ENCODE results near the gene MYOG.

Gene MYOG

DNA sequence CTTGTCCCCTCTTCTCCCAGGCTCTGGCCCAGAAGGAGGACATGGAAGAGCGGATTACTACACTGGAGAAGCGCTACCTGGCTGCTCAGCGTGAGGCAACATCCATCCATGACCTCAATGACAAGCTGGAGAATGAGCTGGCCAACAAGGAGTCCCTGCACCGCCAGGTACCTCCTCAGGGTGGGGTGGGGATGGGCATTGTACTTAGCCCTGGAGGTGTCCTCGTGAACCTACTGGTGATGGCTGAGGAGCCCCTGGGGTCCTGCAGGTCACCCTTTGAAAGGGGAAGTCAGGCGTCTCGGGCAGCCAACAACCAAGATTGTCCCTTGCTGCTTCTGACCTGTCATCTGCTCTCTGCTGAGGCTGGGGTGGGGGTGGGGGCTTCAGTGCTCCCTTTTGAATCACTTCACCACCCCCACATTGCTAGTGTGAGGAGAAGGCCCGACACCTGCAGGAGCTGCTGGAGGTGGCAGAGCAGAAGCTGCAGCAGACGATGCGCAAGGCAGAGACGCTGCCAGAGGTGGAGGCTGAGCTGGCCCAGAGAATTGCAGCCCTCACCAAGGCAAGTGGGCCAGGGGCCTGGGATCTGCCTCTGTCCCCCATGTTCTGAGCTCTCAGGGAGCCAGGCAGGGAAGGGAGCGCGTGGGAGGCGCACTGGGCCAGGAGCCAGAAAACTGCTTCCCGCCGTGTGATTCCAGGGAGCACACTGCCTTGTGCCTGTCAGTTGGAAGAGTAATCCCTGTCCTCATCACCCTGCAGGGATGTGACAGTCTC is 39.8 kb downstream of the MYOG start:
- DNase-seq: no peak

DNA sequence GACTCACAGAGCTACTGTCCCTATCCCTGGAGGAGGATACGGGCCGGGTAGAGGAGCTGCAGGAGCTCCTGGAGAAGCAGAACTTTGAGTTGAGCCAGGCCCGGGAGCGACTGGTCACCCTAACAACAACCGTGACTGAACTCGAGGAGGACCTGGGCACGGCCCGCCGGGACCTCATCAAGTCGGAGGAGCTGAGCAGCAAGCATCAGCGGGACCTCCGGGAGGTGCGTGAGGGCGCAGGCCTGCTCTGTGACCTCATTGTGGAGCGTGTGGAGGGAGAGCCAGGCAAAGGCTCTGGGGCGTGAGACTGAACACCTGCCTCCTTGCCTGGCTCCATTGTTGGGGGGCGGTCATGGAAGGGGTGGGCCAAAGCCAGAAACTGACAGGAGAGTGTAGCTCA is 40.5 kb downstream of the MYOG start:
- no peak for DNase-seq

DNA sequence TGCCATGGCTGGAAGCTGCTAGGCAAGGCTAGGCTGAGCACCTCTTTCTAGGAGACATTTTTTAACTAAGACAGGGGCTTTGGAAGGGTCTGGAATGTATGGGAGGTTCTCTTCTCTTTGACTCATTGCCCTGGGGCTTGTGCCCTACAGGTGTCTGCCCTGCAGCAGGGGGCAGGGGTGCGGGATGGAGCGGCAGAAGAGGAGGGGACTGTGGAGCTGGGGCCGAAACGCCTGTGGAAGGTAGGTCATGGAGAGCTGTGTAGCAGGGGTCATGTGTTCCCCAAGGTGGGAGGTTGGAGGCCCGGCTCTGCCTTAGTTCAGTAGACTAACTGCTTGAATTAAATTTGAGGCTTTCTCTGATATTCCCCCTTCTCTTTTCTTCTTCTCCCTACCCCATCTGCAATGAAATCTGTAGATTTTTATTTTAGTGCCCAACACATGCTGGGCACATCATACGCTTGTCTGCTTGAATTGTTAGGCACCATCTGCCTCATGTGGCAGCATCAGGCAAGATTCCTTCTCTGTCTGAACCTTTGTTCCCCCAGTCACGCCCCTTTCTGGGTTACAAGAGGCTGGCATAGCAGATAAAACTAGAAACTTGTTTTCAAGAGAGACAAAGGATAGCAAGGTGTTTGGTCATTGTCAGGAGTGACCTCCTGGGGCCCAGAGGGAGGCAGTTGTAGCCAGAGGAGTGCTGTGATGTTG is 41.1 kb downstream of the MYOG start:
- no peak for DNase-seq

DNA sequence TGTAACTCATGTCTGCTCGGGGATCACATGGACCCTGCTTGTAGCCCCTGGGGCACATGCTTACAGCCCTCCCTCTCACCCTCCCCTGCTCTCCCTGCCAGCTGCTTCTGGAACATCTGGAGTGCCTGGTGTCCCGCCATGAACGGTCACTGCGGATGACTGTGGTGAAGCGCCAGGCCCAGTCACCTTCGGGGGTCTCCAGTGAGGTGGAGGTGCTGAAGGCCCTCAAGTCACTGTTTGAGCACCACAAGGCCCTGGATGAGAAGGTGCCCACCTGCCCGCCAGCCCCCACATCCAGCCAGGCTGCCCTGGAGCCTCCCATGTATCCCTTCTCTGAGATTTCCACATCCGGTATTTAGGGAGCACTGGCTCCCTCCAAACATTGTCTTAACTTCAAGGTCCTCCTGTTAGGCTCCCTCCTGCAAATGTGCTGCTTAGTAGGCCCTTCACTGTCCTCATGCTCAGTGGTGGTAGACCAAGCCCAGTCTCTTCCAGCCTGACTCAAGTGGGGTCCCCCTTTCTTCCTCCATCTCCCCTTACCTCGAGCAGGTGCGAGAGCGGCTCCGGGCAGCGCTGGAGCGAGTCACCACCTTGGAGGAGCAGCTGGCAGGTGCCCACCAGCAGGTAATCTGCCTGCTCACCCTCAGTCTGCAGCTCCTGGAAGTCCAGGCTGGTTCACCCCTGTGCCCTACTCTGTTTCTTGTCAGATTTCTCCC is 41.8 kb downstream of the MYOG start:
- DNase-seq: no peak

DNA sequence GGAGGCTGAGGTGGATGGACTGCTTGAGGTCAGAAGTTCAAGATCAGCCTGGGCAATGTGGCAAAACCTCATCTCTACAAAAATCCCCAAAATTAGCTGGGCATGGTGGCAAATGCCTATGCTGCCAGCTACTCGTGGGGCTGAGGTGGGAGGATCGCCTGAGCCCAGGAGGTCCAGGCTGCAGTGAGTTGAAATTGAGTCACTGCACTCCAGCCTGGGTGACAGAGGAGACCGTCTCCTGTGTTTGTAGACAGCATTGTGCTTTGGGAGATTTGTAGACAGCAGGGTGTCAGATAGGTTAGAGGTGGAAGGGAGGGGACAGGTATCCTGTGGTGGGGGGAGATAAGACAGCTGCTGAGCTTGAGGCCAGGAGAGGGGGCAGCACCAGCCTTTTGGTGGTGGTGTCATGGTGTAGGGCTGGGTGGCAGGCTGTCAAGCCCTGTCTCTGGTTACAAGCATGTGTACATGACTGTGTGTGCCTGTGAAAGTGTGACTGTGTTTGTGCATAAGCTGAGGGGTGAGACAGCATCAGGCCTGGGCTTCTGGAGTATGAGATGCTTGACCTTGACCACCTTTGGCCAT is 44.4 kb downstream of the MYOG start:
- DNase-seq: no peak

DNA sequence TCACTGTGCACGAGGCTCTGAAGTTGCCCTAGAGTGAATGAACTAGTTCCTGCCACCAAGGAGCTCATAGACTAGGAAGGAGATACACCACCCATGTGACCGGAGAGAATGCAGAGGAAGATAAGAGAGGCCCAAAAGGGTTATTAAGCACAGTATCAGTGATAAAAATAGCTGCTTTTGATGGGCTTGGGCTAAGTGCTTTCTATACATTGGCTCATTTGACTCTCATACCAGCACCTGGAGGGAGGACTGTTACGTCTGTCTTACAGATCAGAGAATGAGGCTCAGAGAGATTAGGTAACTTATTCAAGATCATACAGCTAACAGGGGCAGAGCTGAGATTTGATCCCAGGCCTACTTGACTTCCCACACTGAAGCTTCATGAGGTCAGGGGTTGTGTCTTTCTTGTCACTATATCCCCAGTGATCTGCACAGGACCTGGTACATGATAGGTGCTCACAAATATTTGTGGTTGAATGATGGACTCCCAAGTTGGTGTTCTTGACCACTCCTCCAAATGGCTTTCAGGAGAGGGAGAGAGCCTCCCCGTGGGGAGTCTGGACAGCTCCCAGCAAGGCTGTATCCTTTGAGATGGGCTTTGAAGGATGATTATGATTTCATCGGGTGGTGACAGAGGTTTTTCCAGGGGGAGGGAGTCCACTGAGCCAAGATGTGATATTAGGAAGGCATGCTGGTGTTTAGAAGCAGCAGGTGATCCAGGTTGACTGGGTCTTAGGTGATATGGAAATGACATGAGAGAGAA is 45.1 kb downstream of the MYOG start:
- DNase-seq: no peak

DNA sequence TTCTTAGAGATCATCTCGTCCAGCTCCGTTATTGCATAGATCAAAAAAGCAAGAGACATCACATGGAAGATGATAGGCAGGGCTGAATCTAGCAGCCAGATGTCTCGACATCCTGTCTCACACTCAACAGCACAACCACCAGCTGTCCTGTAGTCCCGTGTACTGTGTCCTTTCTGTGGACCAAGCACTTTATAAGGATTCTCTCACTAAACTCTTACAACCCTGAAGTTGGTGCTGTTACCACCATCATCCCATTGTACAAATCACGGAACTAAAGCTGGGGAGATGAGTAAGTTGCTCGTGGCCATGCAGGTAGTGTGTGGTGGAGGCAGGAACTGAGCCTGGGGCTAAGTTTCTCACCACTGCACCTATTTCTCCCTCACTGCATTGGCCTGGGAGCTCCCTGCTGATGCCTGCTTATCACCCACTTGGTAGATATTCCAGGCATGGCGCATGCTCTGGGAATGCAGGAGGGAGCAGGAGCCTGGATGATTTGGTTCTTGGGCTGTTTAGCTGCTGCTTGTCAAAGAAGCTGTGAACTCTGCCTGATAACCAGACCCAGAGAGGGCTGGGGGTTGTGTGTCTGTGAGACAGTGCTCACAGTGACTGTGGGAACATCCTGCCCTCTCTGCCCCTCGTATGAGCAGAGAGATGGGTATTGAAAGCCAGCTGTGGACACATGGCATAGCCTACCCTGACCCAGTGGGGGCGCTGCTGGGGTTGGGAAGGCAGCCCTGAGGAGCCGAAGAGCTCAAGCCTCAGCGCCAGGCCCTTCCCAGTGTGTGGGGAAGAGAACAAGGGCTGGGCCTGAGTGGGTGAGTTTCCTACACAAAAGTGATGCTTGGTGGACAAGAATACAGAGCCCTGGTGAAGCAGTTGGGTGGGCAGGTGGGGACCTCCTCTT is 46.0 kb downstream of the MYOG start:
- DNase-seq: peak; percentile 24

DNA sequence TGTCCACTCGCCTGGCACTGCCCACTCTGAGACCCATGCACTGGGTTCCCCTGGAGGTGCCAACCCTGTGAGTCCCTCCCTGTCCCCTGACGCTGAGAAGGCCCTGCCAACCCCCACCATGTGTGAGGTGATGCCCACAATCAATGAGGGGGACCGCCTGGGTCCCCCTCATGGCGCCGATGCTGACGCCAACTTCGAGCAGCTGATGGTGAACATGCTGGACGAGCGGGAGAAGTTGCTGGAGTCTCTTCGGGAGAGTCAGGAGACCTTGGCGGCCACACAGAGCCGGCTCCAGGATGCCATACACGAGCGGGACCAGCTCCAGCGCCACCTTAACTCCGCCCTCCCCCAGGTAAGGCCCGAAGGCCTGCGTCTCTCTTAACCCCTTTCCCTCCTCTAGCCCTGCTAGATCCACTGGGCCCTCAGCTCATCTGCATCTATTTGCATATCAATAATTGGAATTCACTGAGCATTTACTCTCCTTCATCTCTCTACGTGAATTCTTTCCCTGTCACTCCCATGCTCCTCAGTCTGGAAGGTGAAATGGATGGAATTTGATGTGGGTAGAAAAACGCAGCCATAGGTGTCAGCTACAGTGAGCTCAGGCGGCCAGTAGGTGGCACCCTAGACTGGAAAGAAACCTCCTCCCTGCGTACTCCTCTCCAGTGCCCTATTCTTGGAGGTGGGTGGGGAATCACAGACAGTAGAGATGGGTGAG is 46.8 kb downstream of the MYOG start:
- DNase-seq: peak; percentile 73

DNA sequence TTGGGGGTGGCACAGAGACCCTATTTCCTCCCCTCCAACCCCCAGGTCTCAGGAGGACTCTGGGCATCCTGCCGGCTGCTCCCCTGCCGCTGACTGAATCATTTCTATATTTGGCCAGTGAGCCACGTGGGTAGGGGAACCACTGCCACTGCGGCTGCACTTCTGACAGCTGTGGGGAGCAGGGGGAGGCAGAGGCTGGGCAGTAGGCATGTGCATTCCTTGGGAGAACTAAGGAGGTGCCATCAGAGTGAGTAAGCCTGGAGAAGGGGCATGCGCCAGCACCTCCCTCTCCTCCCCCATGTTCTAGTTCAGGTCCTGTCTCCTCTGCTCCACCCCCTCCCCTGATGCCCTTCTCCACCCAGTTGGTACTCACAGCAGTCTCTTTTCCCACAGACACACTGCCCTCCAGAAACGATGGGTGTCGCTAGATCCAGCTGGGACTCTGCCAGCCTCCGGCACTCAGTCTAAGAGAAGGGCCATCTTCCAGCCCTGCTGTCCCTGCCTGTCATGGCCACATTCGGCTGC is 47.5 kb downstream of the MYOG start:
- DNase-seq: peak; percentile 61

DNA sequence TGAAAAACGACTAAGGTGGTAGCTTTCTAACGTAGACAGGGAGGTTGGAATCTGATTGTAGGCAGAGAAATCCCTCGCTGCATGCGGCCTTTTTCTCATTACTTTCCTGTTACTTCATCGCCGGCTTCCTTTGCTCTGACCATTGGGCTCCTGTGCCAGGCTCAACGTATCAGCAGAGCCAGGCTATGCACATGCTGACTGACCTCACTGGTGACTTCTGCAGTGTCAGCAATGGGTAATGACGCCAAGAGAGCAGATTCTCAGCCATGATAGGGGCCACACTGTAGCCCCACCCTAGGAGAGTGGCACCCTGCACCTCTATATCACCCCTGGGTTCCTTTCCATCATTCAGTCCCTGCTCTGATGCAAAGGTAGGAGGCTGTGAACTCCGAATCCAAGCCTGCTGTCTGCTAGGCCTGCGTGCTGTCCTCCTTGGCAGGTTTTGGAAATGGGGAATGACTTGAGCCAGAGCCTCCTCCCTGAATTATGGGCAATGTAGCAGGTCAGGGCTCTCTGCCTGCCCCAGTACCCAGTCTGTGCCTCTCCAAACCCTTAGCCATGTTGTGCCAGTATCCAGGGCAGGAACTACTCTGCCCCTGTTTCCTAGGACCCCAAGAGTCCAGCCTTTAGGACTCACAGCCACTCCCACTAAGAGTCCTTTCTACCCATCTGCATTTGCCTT is 48.2 kb downstream of the MYOG start:
- DNase-seq: no peak

DNA sequence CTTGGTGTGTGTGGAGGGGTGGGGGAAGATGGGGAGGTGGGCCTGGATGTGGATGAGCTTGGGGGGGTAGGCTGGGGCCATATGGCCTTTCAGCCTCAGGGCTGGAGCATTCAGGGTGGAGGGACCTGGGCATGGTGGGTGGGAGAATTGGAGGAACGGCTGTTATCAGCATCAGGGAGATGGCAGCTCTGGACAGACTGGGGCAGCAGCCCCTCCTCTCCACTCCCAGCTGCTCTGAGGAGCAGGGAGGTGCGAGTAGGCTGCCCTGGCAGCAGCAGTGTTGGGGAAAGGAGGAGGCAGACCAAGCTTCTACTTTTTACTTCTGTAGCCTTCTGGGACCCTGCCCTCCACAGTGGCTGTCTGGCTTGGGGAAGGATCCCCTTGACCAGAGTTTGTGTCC is 49.3 kb downstream of the MYOG start:
- no peak for DNase-seq

DNA sequence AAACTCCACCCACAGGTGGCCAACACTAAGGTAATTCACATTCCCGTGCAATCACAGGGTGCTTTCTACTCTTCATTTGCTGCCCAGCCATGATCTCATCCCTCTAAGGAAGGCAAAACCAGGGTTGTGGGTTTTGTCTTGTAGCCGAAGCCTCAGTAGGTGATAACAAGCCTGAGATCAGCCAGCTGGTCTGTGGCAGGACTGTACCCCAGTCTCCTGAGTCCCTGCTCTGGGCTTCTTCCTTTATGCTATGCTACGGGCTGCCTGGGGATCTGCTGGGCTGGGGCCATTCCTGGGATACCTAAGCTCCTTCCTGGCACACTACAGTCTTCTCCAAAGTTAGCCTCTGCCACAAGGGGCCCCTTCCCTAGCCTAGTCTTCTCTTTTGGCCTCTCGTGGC is 49.7 kb downstream of the MYOG start:
- no peak for DNase-seq

DNA sequence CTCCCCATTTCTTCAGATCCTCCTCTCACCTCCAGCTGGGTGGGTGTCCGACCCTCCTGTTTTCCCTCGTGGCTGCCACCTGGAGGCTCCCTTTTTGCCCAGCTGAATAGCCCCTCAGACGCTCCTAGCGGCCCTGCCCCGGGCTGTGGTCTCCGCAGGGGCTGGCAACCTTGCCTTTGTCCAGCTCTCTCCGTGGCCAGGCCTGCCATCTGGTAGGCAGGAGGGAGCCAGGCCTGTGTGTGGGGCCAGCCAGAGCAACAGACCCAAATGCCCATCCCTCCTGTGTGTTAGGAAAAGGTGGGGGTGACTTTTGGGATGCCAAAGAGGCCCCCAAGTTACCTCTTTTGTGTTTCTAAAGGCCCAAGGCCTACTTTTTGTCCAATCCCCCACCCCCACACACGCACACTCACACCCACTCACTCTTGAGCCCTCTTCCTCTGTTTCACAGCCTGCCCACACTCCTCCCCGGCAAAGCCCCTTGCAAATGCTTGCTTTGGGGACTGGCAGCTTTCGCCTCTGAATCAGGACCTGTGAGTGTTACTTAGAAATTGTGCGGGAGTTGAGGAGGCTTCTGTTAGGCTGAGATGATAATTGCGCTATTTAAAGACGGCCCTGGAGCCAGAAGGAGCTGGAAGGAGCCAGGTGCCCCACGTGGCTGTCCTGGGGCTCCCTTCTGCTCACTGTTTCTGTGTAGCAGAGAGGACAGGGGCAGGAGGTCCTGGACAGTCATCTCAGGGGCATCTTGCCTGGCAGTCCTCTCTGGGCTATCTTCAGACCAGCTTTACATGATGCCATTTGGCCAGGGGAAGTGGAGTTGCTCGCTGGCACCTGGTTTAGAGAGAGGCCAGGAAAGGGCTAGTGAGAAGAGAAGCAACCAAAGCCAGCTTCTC is 50.5 kb downstream of the MYOG start:
- no peak for DNase-seq

DNA sequence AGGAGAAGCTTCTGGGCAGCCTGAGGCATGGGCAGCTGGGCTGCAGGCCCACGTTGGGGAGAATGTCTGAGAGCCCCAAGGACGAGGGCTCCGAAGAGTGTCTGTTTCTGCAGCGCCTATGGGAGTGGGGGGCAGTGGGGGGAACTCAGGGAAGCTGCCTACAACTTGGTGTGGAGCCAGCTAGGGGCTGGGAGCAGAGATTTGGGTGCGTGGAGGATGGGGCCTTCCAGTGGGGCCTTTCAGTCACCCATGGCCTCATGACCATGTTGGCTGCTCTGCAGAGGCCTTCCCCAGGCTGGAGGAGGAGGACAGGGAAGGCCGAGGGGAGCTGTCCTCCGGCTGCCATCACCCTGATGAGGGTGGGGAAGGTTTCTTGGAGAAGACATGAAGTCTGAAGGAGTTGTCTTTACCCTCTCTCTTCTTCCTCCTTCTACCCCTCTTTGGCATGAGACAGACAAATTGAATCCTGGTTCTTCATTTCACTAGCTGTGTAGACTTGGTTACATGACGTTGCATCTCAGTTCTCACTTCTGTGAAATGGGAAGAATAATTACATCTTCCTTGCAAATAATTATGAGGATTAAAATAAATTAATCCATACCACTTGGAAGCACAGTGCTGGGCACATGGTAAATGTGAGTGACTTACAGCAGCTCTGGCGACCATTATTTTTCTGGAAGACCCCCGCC is 51.2 kb downstream of the MYOG start:
- DNase-seq: no peak

DNA sequence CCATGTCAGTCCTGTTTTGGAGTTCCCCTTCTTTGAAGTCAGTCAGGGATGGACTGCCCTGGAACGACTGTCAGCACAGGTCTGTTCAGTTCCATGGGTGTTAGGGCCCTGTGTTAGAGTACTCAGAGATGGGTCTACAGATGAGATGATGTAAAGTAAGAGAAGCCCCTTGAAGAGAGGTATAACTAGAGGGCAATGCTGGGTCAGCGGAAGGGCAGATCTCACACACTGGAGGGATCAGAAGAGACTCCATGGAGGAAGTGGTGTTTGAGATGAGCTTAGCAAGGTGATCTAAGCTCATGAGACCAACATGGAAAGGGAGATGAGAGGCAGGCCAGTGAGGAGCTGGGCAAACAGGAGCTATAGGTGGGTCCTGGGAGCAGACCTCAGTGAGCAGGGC is 51.9 kb downstream of the MYOG start:
- no peak for DNase-seq

DNA sequence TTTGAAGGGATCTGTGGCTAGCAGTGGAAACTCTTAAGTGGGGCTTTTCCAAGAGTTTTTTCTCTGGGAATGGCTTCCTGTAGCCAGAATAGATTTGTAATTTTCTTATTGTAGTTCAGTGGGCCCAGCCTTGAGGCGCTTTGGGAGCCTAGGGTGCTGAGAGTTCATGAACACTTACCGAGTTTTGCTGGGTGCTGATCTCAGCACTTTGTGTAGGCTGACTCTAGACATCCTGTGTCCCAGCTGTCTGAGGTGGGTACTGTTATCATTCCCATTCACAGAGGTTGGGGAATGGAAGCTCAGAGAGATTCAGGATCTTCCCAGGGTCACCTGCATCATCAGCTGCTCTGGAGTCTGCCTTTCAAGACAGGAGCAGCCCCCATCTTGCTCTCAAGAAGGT is 52.5 kb downstream of the MYOG start:
- no peak for DNase-seq
